Measurements from ENCODE around the gene NFATC2.

GRCh38 chr20:51338692-51339440, 203.7 kb downstream of the NFATC2 start:
- TF ChIP-seq, protein P1, sequence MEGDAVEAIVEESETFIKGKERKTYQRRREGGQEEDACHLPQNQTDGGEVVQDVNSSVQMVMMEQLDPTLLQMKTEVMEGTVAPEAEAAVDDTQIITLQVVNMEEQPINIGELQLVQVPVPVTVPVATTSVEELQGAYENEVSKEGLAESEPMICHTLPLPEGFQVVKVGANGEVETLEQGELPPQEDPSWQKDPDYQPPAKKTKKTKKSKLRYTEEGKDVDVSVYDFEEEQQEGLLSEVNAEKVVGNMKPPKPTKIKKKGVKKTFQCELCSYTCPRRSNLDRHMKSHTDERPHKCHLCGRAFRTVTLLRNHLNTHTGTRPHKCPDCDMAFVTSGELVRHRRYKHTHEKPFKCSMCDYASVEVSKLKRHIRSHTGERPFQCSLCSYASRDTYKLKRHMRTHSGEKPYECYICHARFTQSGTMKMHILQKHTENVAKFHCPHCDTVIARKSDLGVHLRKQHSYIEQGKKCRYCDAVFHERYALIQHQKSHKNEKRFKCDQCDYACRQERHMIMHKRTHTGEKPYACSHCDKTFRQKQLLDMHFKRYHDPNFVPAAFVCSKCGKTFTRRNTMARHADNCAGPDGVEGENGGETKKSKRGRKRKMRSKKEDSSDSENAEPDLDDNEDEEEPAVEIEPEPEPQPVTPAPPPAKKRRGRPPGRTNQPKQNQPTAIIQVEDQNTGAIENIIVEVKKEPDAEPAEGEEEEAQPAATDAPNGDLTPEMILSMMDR (IDR thresholded peaks at IDR 0.05): no peak
- no peak for TF ChIP-seq POLR2A (IDR thresholded peaks at IDR 0.05)
